Urothelium cell line (cell line): ENCODE results near the gene LRRTM1.

Source experiments
- DNase-seq: peaks from one replicate; pipeline ENCODE4 v3.0.0; 2011; ENCODE audit warnings: low spot score, mixed read lengths
- FAIRE-seq: peaks from 2 replicates; lab custom pipeline; 2011; peaks lifted over from hg19 to GRCh38; lab: Jason Lieb, UNC

The LRRTM1 gene

GRCh38 chr2:80303909-80304837 lies at the start of gene LRRTM1:
LRRTM1 (minus strand) TSS chr2:80304752; CDS start chr2:80303819, 933 bp downstream.
- FAIRE-seq (no peak), DNase-seq (peak; percentile 48)

- DNase-seq (peak; percentile 27), FAIRE-seq (no peak)
Measured at GRCh38 chr2:80351231-80351630, 46.7 kb upstream of the LRRTM1 start.

GRCh38 chr2:80348953-80349352 lies 44.4 kb upstream of the LRRTM1 start:
- no peak for DNase-seq
- FAIRE-seq = no peak

- no peak for DNase-seq
- FAIRE-seq = no peak
Measured at GRCh38 chr2:80348078-80348477, 43.5 kb upstream of the LRRTM1 start.

GRCh38 chr2:80340022-80340421 lies 35.5 kb upstream of the LRRTM1 start:
- no peak for DNase-seq
- FAIRE-seq = no peak

GRCh38 chr2:80338794-80339193 lies 34.2 kb upstream of the LRRTM1 start:
- no peak for FAIRE-seq
- no peak for DNase-seq

GRCh38 chr2:80335411-80335810 lies 30.9 kb upstream of the LRRTM1 start:
- no peak for FAIRE-seq
- DNase-seq = no peak

- no peak for DNase-seq
- FAIRE-seq = no peak
Measured at GRCh38 chr2:80333886-80334285, 29.3 kb upstream of the LRRTM1 start.

GRCh38 chr2:80330527-80331450 lies 26.2 kb upstream of the LRRTM1 start:
- FAIRE-seq = peak; percentile 48
- DNase-seq = no peak

GRCh38 chr2:80329491-80329890 lies 24.9 kb upstream of the LRRTM1 start:
- no peak for DNase-seq
- no peak for FAIRE-seq

GRCh38 chr2:80328159-80328571 lies 23.6 kb upstream of the LRRTM1 start:
- no peak for FAIRE-seq

GRCh38 chr2:80326861-80327260 lies 22.3 kb upstream of the LRRTM1 start:
- FAIRE-seq (no peak), DNase-seq (no peak)

More at GRCh38 chr2:80328159-80328571, 23.6 kb upstream of the LRRTM1 start:
- no peak for DNase-seq

GRCh38 chr2:80326214-80326613 lies 21.7 kb upstream of the LRRTM1 start:
- FAIRE-seq = no peak
- DNase-seq = peak; percentile 16

- no peak for DNase-seq
- no peak for FAIRE-seq
Measured at GRCh38 chr2:80324525-80324924, 20.0 kb upstream of the LRRTM1 start.

- DNase-seq (no peak), FAIRE-seq (no peak)
Measured at GRCh38 chr2:80323610-80324009, 19.1 kb upstream of the LRRTM1 start.

GRCh38 chr2:80322958-80323357 lies 18.4 kb upstream of the LRRTM1 start:
- no peak for FAIRE-seq
- no peak for DNase-seq

GRCh38 chr2:80322311-80322920 lies 17.9 kb upstream of the LRRTM1 start:
- no peak for DNase-seq
- FAIRE-seq = peak; percentile 20

- FAIRE-seq (no peak), DNase-seq (no peak)
Measured at GRCh38 chr2:80312282-80312839, 7.8 kb upstream of the LRRTM1 start.

GRCh38 chr2:80311304-80311703 lies 6.8 kb upstream of the LRRTM1 start:
- DNase-seq (no peak), FAIRE-seq (no peak)

- FAIRE-seq (no peak), DNase-seq (no peak)
Measured at GRCh38 chr2:80303006-80303908, 1.3 kb downstream of the LRRTM1 start.
